Gastrocnemius medialis (tissue), 4 donors: Measurements from ENCODE around the gene CSTB.

Experiments used
- POLR2A ChIP-seq, 2 donors: fragments of 450-650 bp; IDR thresholded peaks; one replicate each; pipeline ENCODE4 v1.6.1; 2017; ENCODE audit warnings: antibody characterized with exemption in 2 of 2, mild to moderate bottlenecking in 2 of 2, moderate library complexity in 2 of 2
- TF ChIP-seq, protein P1 (sequence below), 5 experiments: fragments of 450-650 bp in 3 of 5; fragments of 200-600 bp in 2 of 5; sonication (generic) in 2 of 5; IDR thresholded peaks in 4 of 5; conservative IDR thresholded peaks in 1 of 5; 1 replicate in 4 of 5; 2 replicates in 1 of 5; pipeline ENCODE4 v1.5.1; 2016 to 2019; ENCODE audit warnings: antibody characterized with exemption in 5 of 5, mild to moderate bottlenecking in 3 of 5, moderate library complexity in 3 of 5

DNA sequence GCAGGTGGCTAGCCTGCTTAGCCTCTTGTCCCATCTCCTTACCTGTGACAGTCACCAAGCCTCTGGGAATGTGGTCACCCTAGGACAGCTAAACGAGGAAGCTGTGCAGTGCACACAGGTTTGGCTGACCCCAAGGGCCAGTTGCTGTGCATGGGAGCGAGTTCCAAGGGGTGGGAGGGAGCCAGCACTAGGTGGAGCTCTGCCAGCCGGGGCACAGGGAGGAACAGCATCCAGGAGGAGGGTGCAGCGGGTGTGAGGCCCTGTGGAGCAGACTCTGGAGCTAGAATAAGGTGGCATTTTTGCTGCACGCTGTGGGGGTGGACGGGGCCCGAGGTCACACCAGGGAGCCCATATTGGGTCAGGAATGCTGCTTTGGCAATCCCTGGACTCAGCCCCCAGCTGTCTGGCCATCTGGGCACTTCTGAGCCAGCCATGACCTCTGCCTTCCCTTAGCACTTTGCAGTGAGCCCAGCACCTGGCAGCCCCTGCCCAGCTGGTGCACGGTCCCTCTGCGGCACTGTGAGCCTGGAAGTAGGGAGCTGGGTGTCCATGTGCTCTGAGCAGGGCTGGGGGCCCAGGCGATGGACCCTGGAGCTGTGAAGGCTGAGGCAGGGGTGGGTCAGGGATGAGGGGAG is 48.5 kb downstream of the CSTB start:
- TF ChIP-seq, protein P1, sequence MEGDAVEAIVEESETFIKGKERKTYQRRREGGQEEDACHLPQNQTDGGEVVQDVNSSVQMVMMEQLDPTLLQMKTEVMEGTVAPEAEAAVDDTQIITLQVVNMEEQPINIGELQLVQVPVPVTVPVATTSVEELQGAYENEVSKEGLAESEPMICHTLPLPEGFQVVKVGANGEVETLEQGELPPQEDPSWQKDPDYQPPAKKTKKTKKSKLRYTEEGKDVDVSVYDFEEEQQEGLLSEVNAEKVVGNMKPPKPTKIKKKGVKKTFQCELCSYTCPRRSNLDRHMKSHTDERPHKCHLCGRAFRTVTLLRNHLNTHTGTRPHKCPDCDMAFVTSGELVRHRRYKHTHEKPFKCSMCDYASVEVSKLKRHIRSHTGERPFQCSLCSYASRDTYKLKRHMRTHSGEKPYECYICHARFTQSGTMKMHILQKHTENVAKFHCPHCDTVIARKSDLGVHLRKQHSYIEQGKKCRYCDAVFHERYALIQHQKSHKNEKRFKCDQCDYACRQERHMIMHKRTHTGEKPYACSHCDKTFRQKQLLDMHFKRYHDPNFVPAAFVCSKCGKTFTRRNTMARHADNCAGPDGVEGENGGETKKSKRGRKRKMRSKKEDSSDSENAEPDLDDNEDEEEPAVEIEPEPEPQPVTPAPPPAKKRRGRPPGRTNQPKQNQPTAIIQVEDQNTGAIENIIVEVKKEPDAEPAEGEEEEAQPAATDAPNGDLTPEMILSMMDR (IDR thresholded peaks at IDR 0.05 in 4 of 5, conservative IDR thresholded peaks at IDR 0.05 in 1 of 5): no peak
- no peak for TF ChIP-seq POLR2A (IDR thresholded peaks at IDR 0.05)
